K562 (cell line): ENCODE results near the gene FCHO2.

ENCODE experiments used
- ATF3 ChIP-seq, 2 experiments: fragments of 450-650 bp in 1 of 2; sonication (generic) in 1 of 2; formaldehyde crosslinking in 1 of 2; IDR thresholded peaks in 1 of 2; conservative IDR thresholded peaks in 1 of 2; 2 replicates each; pipeline versions ENCODE4 v1.6.1 to v1.8.1; 2016 to 2023; ENCODE audit warnings: mild to moderate bottlenecking in 2 of 2, moderate library complexity in 2 of 2, inconsistent platforms in 1 of 2, missing genetic modification reagents in 1 of 2
- BRCA1 ChIP-seq, 2 experiments: fragments of 450-650 bp in 1 of 2; sonication (generic) in 1 of 2; formaldehyde crosslinking in 1 of 2; IDR thresholded peaks; 2 replicates each; pipeline versions ENCODE4 v1.5.0 to v1.6.1; 2017 to 2020; ENCODE audit warnings: mild to moderate bottlenecking in 1 of 2, missing genetic modification reagents in 1 of 2
- CSDE1 ChIP-seq, 2 experiments: fragments of 450-650 bp; IDR thresholded peaks; 2 replicates each; pipeline ENCODE4 v1.6.1; 2016; ENCODE audit warnings: mild to moderate bottlenecking in 1 of 2
- FOXM1 ChIP-seq, 2 experiments: fragments of 450-650 bp in 1 of 2; sonication (generic) in 1 of 2; formaldehyde crosslinking in 1 of 2; IDR thresholded peaks; 2 replicates each; pipeline versions ENCODE4 v1.6.1 to v1.9.0; 2017 to 2022; ENCODE audit warnings: low read depth in 2 of 2, mild to moderate bottlenecking in 2 of 2, missing genetic modification reagents in 1 of 2, moderate library complexity in 1 of 2
- FOXP4 ChIP-seq: sonication (generic); formaldehyde crosslinking; IDR thresholded peaks from 2 replicates; pipeline ENCODE4 v1.8.0; 2022; ENCODE audit warnings: mild to moderate bottlenecking, missing genetic modification reagents, borderline replicate concordance
- JUND ChIP-seq, 2 experiments: IDR thresholded peaks; 2 replicates in 1 of 2; 3 replicates in 1 of 2; pipeline ENCODE4 v1.6.1; 2011; ENCODE audit warnings: borderline replicate concordance in 2 of 2, low read depth in 2 of 2, low read length in 2 of 2, improper control_type of control experiment in 1 of 2, missing biosample characterization in 1 of 2, missing genetic modification characterization in 1 of 2, missing genetic modification reagents in 1 of 2
- USF2 ChIP-seq: sonication (generic); formaldehyde crosslinking; IDR thresholded peaks from 2 replicates; pipeline ENCODE4 v1.5.0; 2020; ENCODE audit warnings: missing genetic modification reagents
- ZNF232 ChIP-seq: sonication (generic); formaldehyde crosslinking; IDR thresholded peaks from 2 replicates; pipeline ENCODE4 v1.8.0; 2022; ENCODE audit warnings: mild to moderate bottlenecking, missing genetic modification reagents

- TF ChIP-seq ZNF232 (CRISPR knock-in tag) (no peak), USF2 (CRISPR knock-in tag) (no peak), ATF3 (IDR thresholded peaks at IDR 0.05) (no peak), ATF3 (CRISPR knock-in tag; conservative IDR thresholded peaks at IDR 0.05) (no peak), JUND (IDR thresholded peaks at IDR 0.05; ENCODE audit: borderline replicate concordance, low read depth, low read length) (no peak), JUND (tag; IDR thresholded peaks at IDR 0.05; ENCODE audit: borderline replicate concordance, low read depth, low read length) (no peak), FOXP4 (CRISPR knock-in tag) (no peak), CSDE1 (IDR thresholded peaks at IDR 0.05) (no peak), BRCA1 (IDR thresholded peaks at IDR 0.05) (no peak), BRCA1 (CRISPR knock-in tag; IDR thresholded peaks at IDR 0.05) (no peak), FOXM1 (IDR thresholded peaks at IDR 0.05; ENCODE audit: low read depth) (no peak), FOXM1 (CRISPR knock-in tag; IDR thresholded peaks at IDR 0.05; ENCODE audit: low read depth) (no peak)
Observed at GRCh38 chr5:73100109-73100508, 144.3 kb downstream of the FCHO2 start.
